Measurements from ENCODE around the gene CD300LF.

- TF ChIP-seq YY1 (IDR thresholded peaks at IDR 0.05; ENCODE audit: insufficient read depth, insufficient read length), result no peak
- no peak for TF ChIP-seq SUZ12 (IDR thresholded peaks at IDR 0.05; ENCODE audit: extremely low read depth, insufficient read depth, insufficient read length)
- no peak for TF ChIP-seq ZNF274 (IDR thresholded peaks at IDR 0.05; ENCODE audit: low read depth, low read length)
These were observed 15.2 kb downstream of the CD300LF start for GRCh38 chr17:74697515-74697914.
